ENCODE data around the gene IL4R. TPM values are rescaled to one million over a fixed set of nuclear protein-coding genes. Genes with fewer than 3 reads are reported as not detected.

The IL4R gene
- total RNA-seq, 1 experiment from 2014 or later = 28.6 TPM

GRCh38 chr16:27265982-27266381 is 47.8 kb upstream of the IL4R start:
- H2BK120ac ChIP-seq (ENCODE audit: low read depth, low read length, poor library complexity, severe bottlenecking) = no peak overlapping the region
- no peaks in the 10 kb centered on the region for H3K27me3 ChIP-seq (ENCODE audit: insufficient read depth, low read length)
- no peak overlapping the region for H3K23ac ChIP-seq (ENCODE audit: insufficient read length, low read depth, low read length)
- H3K9ac ChIP-seq (ENCODE audit: extremely low read depth, insufficient read length, low read length) = no peak overlapping the region
- TF ChIP-seq CTCF (conservative IDR thresholded peaks at IDR 0.05) = no peak
- H3K14ac ChIP-seq (ENCODE audit: insufficient read depth, low read length) = no peak overlapping the region
- H4K91ac ChIP-seq (ENCODE audit: insufficient read length, low read depth, low read length) = no peak overlapping the region
- H3K79me2 ChIP-seq (ENCODE audit: insufficient read depth, low read length) = no peaks in the 10 kb centered on the region
- no peaks in the 10 kb centered on the region for H3K27me3 Mint-ChIP-seq (ENCODE audit: low read depth)
- WGBS (ENCODE audit: extremely low coverage, insufficient read length, low lambda C conversion rate) = no CpG with 5 or more reads among the region's 1 CpG
- no peak overlapping the region for H3T11ph ChIP-seq (ENCODE audit: low read length)
- no peak overlapping the region for H2BK12ac ChIP-seq (ENCODE audit: insufficient read length, low read depth, low read length)
- no peak overlapping the region for H3K18ac ChIP-seq (ENCODE audit: insufficient read length, low read depth, low read length)
- no peak overlapping the region for H2BK15ac ChIP-seq (ENCODE audit: low read depth, low read length)
- H3K36me3 Mint-ChIP-seq (ENCODE audit: insufficient read depth in 1 of 3, low read depth in 3 of 3) = no peaks in the 10 kb centered on the region; a peak in 1 of 7 replicates
- H3K9me3 Mint-ChIP-seq = no peaks in the 10 kb centered on the region
- no peak overlapping the region for H2BK20ac ChIP-seq (ENCODE audit: low read depth, low read length, poor library complexity, severe bottlenecking)
- no peak overlapping the region for H3K27ac ChIP-seq (ENCODE audit: insufficient read length, low read depth, low read length)
- H2AFZ ChIP-seq (ENCODE audit: low read length) = no peak overlapping the region
- no peaks in the 10 kb centered on the region for H3K23me2 ChIP-seq (ENCODE audit: insufficient read length, low read depth, low read length, poor library complexity, severe bottlenecking)
- no peaks in the 10 kb centered on the region for H3K4me1 ChIP-seq (ENCODE audit: insufficient read depth, low read length)
- no peak overlapping the region for H3K4ac ChIP-seq (ENCODE audit: low read depth, low read length)
- DNase-seq = no peak
- H3K4me3 Mint-ChIP-seq = no peak overlapping the region
- H2BK5ac ChIP-seq (ENCODE audit: insufficient read length, low read length) = no peak overlapping the region
- H4K5ac ChIP-seq (ENCODE audit: insufficient read length, low read depth, low read length) = no peak overlapping the region
- no peak overlapping the region for H3K4me2 ChIP-seq (ENCODE audit: insufficient read depth, insufficient read length, low read length)
- no peak overlapping the region for H3K27ac Mint-ChIP-seq
- no peaks in the 10 kb centered on the region for H3K79me1 ChIP-seq (ENCODE audit: insufficient read depth, low read depth, low read length, poor library complexity, severe bottlenecking)
- H4K20me1 ChIP-seq (ENCODE audit: control insufficient read depth, insufficient read depth, insufficient read length) = no peaks in the 10 kb centered on the region
- H3K9me3 ChIP-seq (ENCODE audit: control insufficient read depth, low read depth, low read length) = no peaks in the 10 kb centered on the region
- H3K56ac ChIP-seq (ENCODE audit: insufficient read length, low read depth, low read length) = no peak overlapping the region
- H3K4me1 Mint-ChIP-seq = peaks cover 4 to 12% of the 10 kb centered on the region in 2 experiments
- no peak overlapping the region for H2AK5ac ChIP-seq (ENCODE audit: insufficient read length, low read length)
- no peak overlapping the region for H4K8ac ChIP-seq (replicated peaks; ENCODE audit: insufficient read length, low read depth, low read length)
